Superior temporal gyrus (tissue), 1 donor: ENCODE results near the gene DAP.
"Not testable (repeated sequence)": the region's sequence is repeated elsewhere in the genome, so short reads cannot be mapped to it uniquely, and the experiment has no call there.

Source experiments
- DNase-seq: peaks from one replicate; pipeline ENCODE4 v3.0.0-alpha.2; 2016; ENCODE audit errors: extremely low spot score

Gene DAP

GRCh38 chr5:10633271-10634049, 127.6 kb downstream of the DAP start:
- no peak for DNase-seq

- DNase-seq = no peak
These were observed 128.8 kb downstream of the DAP start for GRCh38 chr5:10632110-10632761.

- DNase-seq = no peak
These were observed 129.6 kb downstream of the DAP start for GRCh38 chr5:10631316-10631996.

- not testable (repeated sequence) for DNase-seq
These were observed 130.3 kb downstream of the DAP start for GRCh38 chr5:10630744-10631143.

GRCh38 chr5:10630126-10630525, 130.9 kb downstream of the DAP start:
- DNase-seq = no peak

- DNase-seq = no peak
These were observed 131.4 kb downstream of the DAP start for GRCh38 chr5:10629682-10630081.
